GM12865 (cell line): ENCODE measurements around the gene PFDN1.

Experiments used
- DNase-seq: peaks from one replicate; pipeline ENCODE4 v3.0.0; 2010; ENCODE audit warnings: low read depth
- H3K4me3 ChIP-seq: 2 replicates; pipeline ENCODE4 v1.5.1; 2011; ENCODE audit warnings: mild to moderate bottlenecking, low read depth, low read length, control low read depth
- CTCF ChIP-seq: IDR thresholded peaks from 2 replicates; pipeline ENCODE4 v1.5.1; 2011; ENCODE audit warnings: low read length, control low read depth, low read depth, inconsistent platforms; ENCODE audit not compliant: insufficient read depth; ENCODE audit errors: missing control alignments

PFDN1 gene

GRCh38 chr5:140321796-140322195 is 18.9 kb upstream of the PFDN1 start:
- peak; percentile 51 for DNase-seq
- TF ChIP-seq CTCF, result no peak
- H3K4me3 ChIP-seq, result no peak overlapping the region

GRCh38 chr5:140319833-140320232 is 16.9 kb upstream of the PFDN1 start:
- no peak overlapping the region for H3K4me3 ChIP-seq
- DNase-seq, result no peak
- TF ChIP-seq CTCF, result no peak

GRCh38 chr5:140318792-140319191 is 15.9 kb upstream of the PFDN1 start:
- TF ChIP-seq CTCF, result no peak
- DNase-seq, result no peak
- H3K4me3 ChIP-seq, result no peak overlapping the region

GRCh38 chr5:140317859-140318258 is 15.0 kb upstream of the PFDN1 start:
- H3K4me3 ChIP-seq, result no peak overlapping the region
- no peak for DNase-seq
- TF ChIP-seq CTCF, result no peak

- H3K4me3 ChIP-seq, result no peak overlapping the region
- DNase-seq, result no peak
- no peak for TF ChIP-seq CTCF
These were observed 9.9 kb upstream of the PFDN1 start for GRCh38 chr5:140312791-140313189.

GRCh38 chr5:140312067-140312790 is 9.3 kb upstream of the PFDN1 start:
- TF ChIP-seq CTCF, result no peak
- no peak overlapping the region for H3K4me3 ChIP-seq
- no peak for DNase-seq

- no peak for TF ChIP-seq CTCF
- DNase-seq, result no peak
- H3K4me3 ChIP-seq, result no peak overlapping the region
These were observed 8.1 kb upstream of the PFDN1 start for GRCh38 chr5:140311011-140311467.
